NK-92 treated with Interleukin-12 subunit alpha and Interleukin-12 subunit beta, amount 100 ng/mL, for 24 hours (cell line): Measurements from ENCODE around the gene LRRC49.

Experiments
- DNase-seq: peaks from one replicate; lab custom pipeline; 2025; lab: John Stamatoyannopoulos, UW

LRRC49 gene

GRCh38 chr15:71091601-71092000, 199.0 kb downstream of the LRRC49 start:
- no peak for DNase-seq

GRCh38 chr15:71092056-71092600, 199.5 kb downstream of the LRRC49 start:
- DNase-seq = no peak

GRCh38 chr15:71093054-71094024, 200.7 kb downstream of the LRRC49 start:
- DNase-seq = no peak

- no peak for DNase-seq
Measured at GRCh38 chr15:71094137-71094536, 201.5 kb downstream of the LRRC49 start.

- DNase-seq = no peak
Measured at GRCh38 chr15:71096676-71097075, 204.1 kb downstream of the LRRC49 start.

- DNase-seq = no peak
Measured at GRCh38 chr15:71097890-71098289, 205.3 kb downstream of the LRRC49 start.

- no peak for DNase-seq
Measured at GRCh38 chr15:71098920-71099319, 206.3 kb downstream of the LRRC49 start.
